ENCODE data around the gene PLEKHH2. TPM values are rescaled to one million over a fixed set of nuclear protein-coding genes. Genes with fewer than 3 reads are reported as not detected.
A peak's percentile ranks its signal among the peaks of the same experiment; 100 is the strongest.

Gene PLEKHH2
- total and polyA plus RNA-seq, 3 donors from 2014 or later = 7.4 to 80.2 (median 45.3) TPM

- DNase-seq = no peak
- no peak for TF ChIP-seq POLR2A (IDR thresholded peaks at IDR 0.05)
- no peak for TF ChIP-seq CTCF (IDR thresholded peaks at IDR 0.05)
- H3K27me3 ChIP-seq = no peaks in the 10 kb centered on the region
- no peaks in the 10 kb centered on the region for H3K9me3 ChIP-seq
- intact Hi-C loops (cut with DNase I; ENCODE audit: low total_unique reads) = no loop called here
- H3K4me3 ChIP-seq = no peak overlapping the region
- no peak overlapping the region for H3K27ac ChIP-seq
- H3K4me1 ChIP-seq = no peaks in the 10 kb centered on the region
- WGBS, 2 donors = 83 to 88% methylated on average over 5 of the region's 5 CpGs
- no peaks in the 10 kb centered on the region for H3K36me3 ChIP-seq (ENCODE audit: low read depth, missing control alignments)
These were observed 19.9 kb upstream of the PLEKHH2 start for GRCh38 chr2:43616967-43617680.

GRCh38 chr2:43619511-43619910 is 17.5 kb upstream of the PLEKHH2 start:
- intact Hi-C loops (cut with DNase I; ENCODE audit: low total_unique reads) = no loop called here
- Histone ChIP-seq H3K36me3 (ENCODE audit: low read depth, missing control alignments) (no peaks in the 10 kb centered on the region), H3K27ac (no peak overlapping the region), H3K9me3 (no peaks in the 10 kb centered on the region), H3K27me3 (no peaks in the 10 kb centered on the region), H3K4me1 (no peaks in the 10 kb centered on the region), H3K4me3 (no peak overlapping the region)
- DNase-seq = no peak
- 57 to 75% methylated on average over 10 of the region's 10 CpGs for WGBS, 2 donors
- TF ChIP-seq CTCF (IDR thresholded peaks at IDR 0.05) (no peak), POLR2A (IDR thresholded peaks at IDR 0.05) (no peak)

- no peaks in the 10 kb centered on the region for H3K27me3 ChIP-seq
- no peak for TF ChIP-seq POLR2A (IDR thresholded peaks at IDR 0.05)
- no peak for TF ChIP-seq CTCF (IDR thresholded peaks at IDR 0.05)
- intact Hi-C loops (cut with DNase I; ENCODE audit: low total_unique reads) = no loop called here
- H3K9me3 ChIP-seq = no peaks in the 10 kb centered on the region
- H3K4me3 ChIP-seq = no peak overlapping the region
- 41 to 57% methylated on average over 5 to 6 of the region's 6 CpGs for WGBS, 2 donors
- H3K27ac ChIP-seq = peak overlapping the region in 1 of 2 donors; percentile 19
- no peaks in the 10 kb centered on the region for H3K4me1 ChIP-seq
- no peaks in the 10 kb centered on the region for H3K36me3 ChIP-seq (ENCODE audit: low read depth, missing control alignments)
- peak; percentile 55 for DNase-seq
These were observed 14.1 kb upstream of the PLEKHH2 start for GRCh38 chr2:43622931-43623451.

GRCh38 chr2:43631618-43632317 is 5.3 kb upstream of the PLEKHH2 start:
- no peak overlapping the region for H3K27ac ChIP-seq
- WGBS, 2 donors = 76 to 80% methylated on average over 11 of the region's 11 CpGs
- peaks cover 8% of the 10 kb centered on the region for H3K4me1 ChIP-seq
- H3K36me3 ChIP-seq (ENCODE audit: low read depth, missing control alignments) = no peaks in the 10 kb centered on the region
- TF ChIP-seq POLR2A (IDR thresholded peaks at IDR 0.05) = no peak
- no peak for TF ChIP-seq CTCF (IDR thresholded peaks at IDR 0.05)
- no peaks in the 10 kb centered on the region for H3K27me3 ChIP-seq
- H3K9me3 ChIP-seq = no peaks in the 10 kb centered on the region
- DNase-seq = no peak
- no peak overlapping the region for H3K4me3 ChIP-seq
- intact Hi-C loops (cut with DNase I; ENCODE audit: low total_unique reads) = no loop called here
